GM18498 (cell line): ENCODE data around the gene G2E3.
"Not testable (repeated sequence)": the region's sequence is repeated elsewhere in the genome, so short reads cannot be mapped to it uniquely, and the experiment has no call there.

Experiments used
- ATAC-seq: cut with Tn5 transposase; IDR thresholded peaks from one replicate; pipeline ENCODE4 v1.9.1; 2021; ENCODE audit warnings: mild to moderate bottlenecking, moderate library complexity; ENCODE audit not compliant: unreplicated experiment

G2E3 gene, protein sequence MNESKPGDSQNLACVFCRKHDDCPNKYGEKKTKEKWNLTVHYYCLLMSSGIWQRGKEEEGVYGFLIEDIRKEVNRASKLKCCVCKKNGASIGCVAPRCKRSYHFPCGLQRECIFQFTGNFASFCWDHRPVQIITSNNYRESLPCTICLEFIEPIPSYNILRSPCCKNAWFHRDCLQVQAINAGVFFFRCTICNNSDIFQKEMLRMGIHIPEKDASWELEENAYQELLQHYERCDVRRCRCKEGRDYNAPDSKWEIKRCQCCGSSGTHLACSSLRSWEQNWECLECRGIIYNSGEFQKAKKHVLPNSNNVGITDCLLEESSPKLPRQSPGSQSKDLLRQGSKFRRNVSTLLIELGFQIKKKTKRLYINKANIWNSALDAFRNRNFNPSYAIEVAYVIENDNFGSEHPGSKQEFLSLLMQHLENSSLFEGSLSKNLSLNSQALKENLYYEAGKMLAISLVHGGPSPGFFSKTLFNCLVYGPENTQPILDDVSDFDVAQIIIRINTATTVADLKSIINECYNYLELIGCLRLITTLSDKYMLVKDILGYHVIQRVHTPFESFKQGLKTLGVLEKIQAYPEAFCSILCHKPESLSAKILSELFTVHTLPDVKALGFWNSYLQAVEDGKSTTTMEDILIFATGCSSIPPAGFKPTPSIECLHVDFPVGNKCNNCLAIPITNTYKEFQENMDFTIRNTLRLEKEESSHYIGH

DNA sequence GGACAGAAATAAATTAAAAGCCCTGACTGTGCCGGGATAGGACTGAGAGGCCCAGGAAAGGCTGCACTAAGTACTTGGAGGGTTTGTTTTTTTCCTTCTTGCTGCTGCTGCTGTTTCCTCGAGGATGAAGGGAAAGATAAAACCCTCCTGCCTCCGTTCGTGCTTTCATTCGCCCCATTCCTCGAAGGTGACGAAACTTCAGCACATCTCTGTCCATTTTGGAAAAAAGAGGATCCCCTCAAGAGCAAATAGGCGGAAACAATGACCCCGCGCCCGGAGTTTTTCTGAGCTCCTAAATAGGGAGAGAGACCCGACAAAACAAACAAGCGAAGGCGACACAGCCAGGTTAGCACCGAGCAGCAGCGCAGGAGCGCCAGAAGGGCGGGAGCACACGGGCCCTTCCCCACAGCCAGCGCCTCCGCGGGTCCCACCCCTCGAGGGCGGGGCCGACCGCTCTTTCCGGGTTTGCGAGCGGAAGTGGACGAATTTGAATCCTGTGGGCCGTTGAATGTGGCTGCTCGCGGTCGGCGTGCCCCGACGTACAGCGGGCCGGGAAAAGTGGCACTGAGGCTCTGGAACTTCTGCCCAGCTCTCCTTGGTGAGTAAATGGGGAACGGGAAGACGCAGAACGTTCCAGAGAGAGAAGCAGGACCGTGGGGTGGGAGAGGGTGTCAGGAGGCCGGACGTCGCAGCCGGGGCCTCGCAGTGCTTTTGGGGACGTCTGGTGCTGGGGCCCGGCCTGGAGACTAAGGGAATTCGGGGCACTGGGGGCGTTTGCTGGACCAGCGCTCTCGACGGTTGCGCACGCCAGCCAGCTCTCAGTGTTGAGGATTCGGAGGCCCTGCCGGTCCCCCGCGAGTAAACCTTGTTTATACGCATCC is at the start of gene G2E3:
Gene G2E3, plus strand, starts transcription at position 484 of the 881 bp plus-strand sequence. CDS start 21,922 bp downstream, outside the sequence.
- ATAC-seq, result peak; percentile 99

DNA sequence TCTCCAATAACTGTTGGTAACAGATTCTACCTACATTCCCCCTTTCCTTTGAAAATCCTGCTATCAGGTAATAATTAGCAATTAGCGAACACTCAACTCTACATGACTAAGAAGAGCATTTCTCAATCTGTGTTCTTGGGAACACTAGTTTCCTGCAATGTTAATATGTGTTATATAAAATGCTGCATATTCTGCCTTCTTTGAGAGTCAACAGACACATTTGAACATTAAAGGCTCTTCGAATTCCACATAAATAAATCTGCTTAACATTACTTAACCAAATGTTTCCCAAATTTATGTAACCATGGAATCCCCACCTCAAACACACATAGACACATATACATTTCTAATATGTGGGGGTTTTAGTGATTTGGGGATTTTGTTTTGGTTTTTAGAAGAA is 41.2 kb upstream of the G2E3 start:
- ATAC-seq, result no peak

- ATAC-seq, result no peak
Measured at GRCh38 chr14:30518867-30519560, 39.9 kb upstream of the G2E3 start.

GRCh38 chr14:30519961-30520360 is 39.0 kb upstream of the G2E3 start:
- ATAC-seq, result no peak

- ATAC-seq, result no peak
Measured at GRCh38 chr14:30520536-30520935, 38.4 kb upstream of the G2E3 start.

DNA sequence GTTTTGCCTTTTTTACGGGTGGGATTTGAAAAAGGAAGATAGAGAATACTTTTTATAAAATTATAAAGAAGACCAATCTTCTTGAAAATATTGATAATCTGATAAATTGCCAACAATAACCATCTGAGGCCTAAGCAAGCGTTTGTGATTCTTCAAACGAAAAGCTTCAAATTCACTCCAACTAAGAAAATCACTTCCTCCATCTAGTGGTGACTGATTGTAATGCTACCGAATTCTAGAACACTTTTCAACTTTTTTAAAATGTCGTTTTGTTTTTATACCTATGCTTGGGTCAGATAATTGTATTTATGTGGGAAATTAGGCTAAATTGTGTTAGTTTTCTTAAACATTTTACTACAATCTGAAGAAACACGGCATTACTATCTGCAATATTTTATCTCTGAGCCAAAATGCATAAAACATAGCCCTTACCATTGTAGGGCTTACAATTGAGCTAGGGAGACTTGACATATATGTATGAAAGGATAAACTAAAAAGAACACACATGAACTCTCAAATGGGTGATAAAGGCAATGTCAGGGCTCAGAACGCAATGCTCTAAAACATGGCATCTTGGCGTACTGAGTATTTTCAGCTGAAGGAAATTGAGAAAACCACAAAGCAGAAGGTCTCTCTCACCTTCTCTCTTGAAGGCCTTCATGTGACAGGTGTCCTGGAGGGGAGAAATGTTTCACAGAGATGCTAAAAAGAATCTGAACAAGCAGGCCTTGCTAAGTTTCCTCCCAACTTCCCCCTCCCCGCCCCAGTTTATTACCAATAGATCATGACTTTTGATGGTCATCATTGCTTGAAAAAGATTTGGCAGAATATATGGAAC is 36.8 kb upstream of the G2E3 start:
- peak; percentile 74 for ATAC-seq

GRCh38 chr14:30525833-30526232 is 33.1 kb upstream of the G2E3 start:
- no peak for ATAC-seq

- no peak for ATAC-seq
Measured at GRCh38 chr14:30527196-30527595, 31.8 kb upstream of the G2E3 start.

DNA sequence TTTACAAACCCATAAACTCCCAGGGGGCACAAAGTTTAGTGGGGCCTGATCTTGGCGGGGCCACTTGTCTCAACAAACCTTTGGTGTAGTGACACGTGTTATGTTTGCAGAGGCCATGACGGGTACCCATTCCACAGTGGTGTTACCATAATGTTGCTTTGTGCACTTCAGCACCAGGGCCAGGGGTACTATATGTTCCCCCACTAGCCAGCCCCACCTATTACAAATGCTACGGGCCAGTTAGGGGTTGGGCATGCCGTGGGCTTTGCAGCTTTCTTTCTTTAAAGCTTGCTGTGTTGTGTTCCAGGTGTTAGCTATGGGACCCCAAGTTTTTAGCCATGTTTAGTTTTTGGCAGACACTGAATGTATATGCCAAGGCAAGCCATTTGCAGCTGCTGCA is 30.8 kb upstream of the G2E3 start:
- no peak for ATAC-seq

- ATAC-seq, result no peak
Measured at GRCh38 chr14:30528778-30529642, 29.9 kb upstream of the G2E3 start.

- no peak for ATAC-seq
Measured at GRCh38 chr14:30532264-30532663, 26.7 kb upstream of the G2E3 start.

GRCh38 chr14:30533126-30533525 is 25.8 kb upstream of the G2E3 start:
- ATAC-seq, result no peak

- no peak for ATAC-seq
Measured at GRCh38 chr14:30541318-30541717, 17.6 kb upstream of the G2E3 start.

DNA sequence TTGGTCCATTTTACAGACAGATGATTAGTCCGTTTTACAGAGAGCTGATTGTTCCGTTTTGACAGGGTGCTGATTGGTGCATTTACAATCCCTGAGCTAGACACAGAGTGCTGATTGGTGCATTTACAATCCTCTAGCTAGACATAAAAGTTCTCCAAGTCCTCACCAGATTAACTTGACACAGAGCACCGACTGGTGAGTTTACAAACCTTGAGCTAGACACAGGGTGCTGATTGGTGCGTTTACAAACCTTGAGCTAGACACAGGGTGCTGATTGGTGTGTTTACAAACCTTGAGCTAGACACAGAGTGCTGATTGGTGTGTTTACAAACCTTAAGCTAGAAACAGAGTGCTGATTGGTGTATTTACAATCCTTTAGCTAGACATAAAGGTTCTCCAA is 12.2 kb upstream of the G2E3 start:
- ATAC-seq, result not testable (repeated sequence)

GRCh38 chr14:30547388-30548048 is 11.4 kb upstream of the G2E3 start:
- no peak for ATAC-seq

GRCh38 chr14:30550335-30550734 is 8.6 kb upstream of the G2E3 start:
- ATAC-seq, result no peak

DNA sequence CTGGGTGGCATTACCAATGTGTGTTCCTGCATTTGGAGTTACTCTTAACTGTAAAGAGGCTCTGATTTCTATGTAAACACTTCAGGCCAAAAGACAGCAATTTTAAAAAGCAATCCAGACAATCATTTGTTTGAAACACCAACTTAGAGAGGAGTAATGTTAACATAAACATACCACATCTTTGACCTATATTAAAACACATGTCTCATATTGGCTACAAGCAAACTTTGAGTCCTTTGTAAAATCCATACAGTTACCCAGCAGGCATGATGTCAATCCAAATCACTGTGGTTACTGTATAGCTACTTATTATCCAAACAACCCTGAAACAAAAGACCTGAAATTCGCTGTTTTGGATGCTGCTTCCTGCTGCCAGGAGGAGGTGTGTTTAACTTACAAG is 7.5 kb upstream of the G2E3 start:
- no peak for ATAC-seq

GRCh38 chr14:30553311-30553989 is 5.5 kb upstream of the G2E3 start:
- no peak for ATAC-seq
